Coronary artery (tissue), 2 donors: Measurements from ENCODE around the gene COL18A1.

Experiments used
- DNase-seq: peaks from one replicate; pipeline ENCODE4 v3.0.0-alpha.2; 2017; ENCODE audit warnings: low spot score
- H3K27ac ChIP-seq, 2 donors: fragments of 200-600 bp; sonication (generic); one replicate each; pipeline ENCODE4 v1.5.1; 2016 to 2019
- H3K4me3 ChIP-seq: fragments of 200-600 bp; sonication (generic); 2 replicates; pipeline ENCODE4 v1.5.1; 2016; ENCODE audit warnings: mild to moderate bottlenecking, moderate library complexity
- CTCF ChIP-seq: fragments of 200-600 bp; sonication (generic); IDR thresholded peaks from one replicate; pipeline ENCODE4 v1.5.1; 2019; ENCODE audit warnings: antibody characterized with exemption

The COL18A1 gene

GRCh38 chr21:45461369-45461750, 56.4 kb downstream of the COL18A1 start:
- H3K27ac ChIP-seq: peak overlapping the region in 1 of 2 donors; percentile 75

GRCh38 chr21:45461806-45462341, 56.9 kb downstream of the COL18A1 start:
- no peak overlapping the region for H3K27ac ChIP-seq
- no peak for TF ChIP-seq CTCF
- H3K4me3 ChIP-seq: no peak overlapping the region

More at GRCh38 chr21:45461369-45461750, 56.4 kb downstream of the COL18A1 start:
- no peak overlapping the region for H3K4me3 ChIP-seq
- no peak for DNase-seq
- TF ChIP-seq CTCF: no peak

GRCh38 chr21:45463871-45464270, 58.9 kb downstream of the COL18A1 start:
- no peak overlapping the region for H3K4me3 ChIP-seq
- H3K27ac ChIP-seq: no peak overlapping the region
- no peak for TF ChIP-seq CTCF
- DNase-seq: no peak

More at GRCh38 chr21:45461806-45462341, 56.9 kb downstream of the COL18A1 start:
- DNase-seq: no peak

- H3K27ac ChIP-seq: no peak overlapping the region
- no peak for DNase-seq
- no peak for TF ChIP-seq CTCF
- no peak overlapping the region for H3K4me3 ChIP-seq
These were observed 59.3 kb downstream of the COL18A1 start for GRCh38 chr21:45464309-45464708.

- no peak for DNase-seq
- Histone ChIP-seq H3K27ac (peak overlapping the region in 1 of 2 donors; percentile 82), H3K4me3 (no peak overlapping the region)
- TF ChIP-seq CTCF: no peak
These were observed 60.1 kb downstream of the COL18A1 start for GRCh38 chr21:45465105-45465504.

- no peak for DNase-seq
These were observed 60.8 kb downstream of the COL18A1 start for GRCh38 chr21:45465611-45466329.

More at GRCh38 chr21:45465611-45466329, 60.8 kb downstream of the COL18A1 start:
- Histone ChIP-seq H3K27ac (peak overlapping the region; percentile 53 to 82), H3K4me3 (no peak overlapping the region)
- TF ChIP-seq CTCF: no peak
